IMR-90 (cell line): ENCODE measurements around the gene SCTR.

Experiments used
- BHLHE40 ChIP-seq: fragments of 150-350 bp; IDR thresholded peaks from 2 replicates; pipeline ENCODE4 v1.6.1; 2016; ENCODE audit warnings: mild to moderate bottlenecking, low read depth, low read length
- CHD1 ChIP-seq: IDR thresholded peaks from 2 replicates; pipeline ENCODE4 v1.6.1; 2012; ENCODE audit warnings: low read depth, low read length, improper control_type of control experiment
- MAFK ChIP-seq: IDR thresholded peaks from 2 replicates; pipeline ENCODE4 v1.6.1; 2012; ENCODE audit warnings: low read depth, low read length, improper control_type of control experiment
- MAZ ChIP-seq: IDR thresholded peaks from 2 replicates; pipeline ENCODE4 v1.6.1; 2012; ENCODE audit warnings: low read depth, mild to moderate bottlenecking, low read length, improper control_type of control experiment, moderate library complexity, borderline replicate concordance
- MXI1 ChIP-seq: IDR thresholded peaks from 2 replicates; pipeline ENCODE4 v1.6.1; 2012; ENCODE audit warnings: low read depth, mild to moderate bottlenecking, low read length, moderate library complexity, borderline replicate concordance
- POLR2A ChIP-seq: IDR thresholded peaks from 2 replicates; pipeline ENCODE4 v1.6.1; 2012; ENCODE audit warnings: mild to moderate bottlenecking, low read depth, low read length
- RAD21 ChIP-seq: IDR thresholded peaks from 2 replicates; pipeline ENCODE4 v1.6.1; 2012; ENCODE audit warnings: low read length, improper control_type of control experiment
- RCOR1 ChIP-seq: IDR thresholded peaks from 2 replicates; pipeline ENCODE4 v1.6.1; 2012; ENCODE audit warnings: mild to moderate bottlenecking, low read length, improper control_type of control experiment; ENCODE audit not compliant: insufficient replicate concordance
- RFX5 ChIP-seq: IDR thresholded peaks from 2 replicates; pipeline ENCODE4 v1.8.0; 2012; ENCODE audit warnings: low read depth, mild to moderate bottlenecking, low read length, moderate library complexity
- SMC3 ChIP-seq: fragments of 150-350 bp; IDR thresholded peaks from 2 replicates; pipeline ENCODE4 v1.6.1; 2016; ENCODE audit warnings: low read depth, mild to moderate bottlenecking, antibody characterized with exemption, low read length, moderate library complexity
- TF ChIP-seq, protein P1 (sequence below): conservative IDR thresholded peaks from 2 replicates; pipeline ENCODE4 v1.5.1; 2012; ENCODE audit warnings: mild to moderate bottlenecking, low read depth, low read length, improper control_type of control experiment
- TF ChIP-seq, protein P2 (sequence below): fragments of 150-350 bp; IDR thresholded peaks from 2 replicates; pipeline ENCODE4 v1.6.1; 2016; ENCODE audit warnings: low read depth, mild to moderate bottlenecking, low read length, moderate library complexity, borderline replicate concordance
- TF ChIP-seq, protein P3 (sequence below): fragments of 150-350 bp; IDR thresholded peaks from 2 replicates; pipeline ENCODE4 v1.6.1; 2017; ENCODE audit warnings: mild to moderate bottlenecking, antibody characterized with exemption, low read length, low read depth

DNA sequence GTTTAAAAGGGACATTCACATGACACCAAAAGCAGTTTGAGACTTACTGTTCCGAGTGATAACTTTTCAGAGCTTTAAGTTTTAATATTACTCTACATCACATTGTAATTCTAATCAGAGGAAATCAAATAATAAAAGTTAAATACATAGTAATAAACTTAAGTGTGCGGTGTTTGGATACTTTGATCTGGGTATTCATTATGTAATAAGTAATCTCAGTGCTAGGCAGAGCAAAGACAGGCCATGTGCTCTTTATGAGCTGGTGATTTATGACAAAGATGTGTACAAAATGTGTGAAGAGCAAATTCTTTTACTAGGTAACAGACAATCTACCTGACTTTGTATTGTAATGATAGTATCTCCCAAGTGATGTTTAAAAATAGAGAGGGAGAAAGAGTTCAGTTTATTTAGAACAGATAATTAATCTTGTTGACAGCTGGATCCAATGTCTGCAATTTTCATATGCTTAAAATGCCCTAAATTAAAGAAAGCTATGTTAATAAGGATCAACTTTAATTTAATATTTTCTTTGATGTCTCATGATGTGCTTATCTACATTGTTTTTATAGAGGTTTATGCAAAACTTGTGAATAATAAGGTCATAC is 24.3 kb upstream of the SCTR start:
- TF ChIP-seq, protein P1, sequence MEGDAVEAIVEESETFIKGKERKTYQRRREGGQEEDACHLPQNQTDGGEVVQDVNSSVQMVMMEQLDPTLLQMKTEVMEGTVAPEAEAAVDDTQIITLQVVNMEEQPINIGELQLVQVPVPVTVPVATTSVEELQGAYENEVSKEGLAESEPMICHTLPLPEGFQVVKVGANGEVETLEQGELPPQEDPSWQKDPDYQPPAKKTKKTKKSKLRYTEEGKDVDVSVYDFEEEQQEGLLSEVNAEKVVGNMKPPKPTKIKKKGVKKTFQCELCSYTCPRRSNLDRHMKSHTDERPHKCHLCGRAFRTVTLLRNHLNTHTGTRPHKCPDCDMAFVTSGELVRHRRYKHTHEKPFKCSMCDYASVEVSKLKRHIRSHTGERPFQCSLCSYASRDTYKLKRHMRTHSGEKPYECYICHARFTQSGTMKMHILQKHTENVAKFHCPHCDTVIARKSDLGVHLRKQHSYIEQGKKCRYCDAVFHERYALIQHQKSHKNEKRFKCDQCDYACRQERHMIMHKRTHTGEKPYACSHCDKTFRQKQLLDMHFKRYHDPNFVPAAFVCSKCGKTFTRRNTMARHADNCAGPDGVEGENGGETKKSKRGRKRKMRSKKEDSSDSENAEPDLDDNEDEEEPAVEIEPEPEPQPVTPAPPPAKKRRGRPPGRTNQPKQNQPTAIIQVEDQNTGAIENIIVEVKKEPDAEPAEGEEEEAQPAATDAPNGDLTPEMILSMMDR: no peak
- TF ChIP-seq, protein P2, sequence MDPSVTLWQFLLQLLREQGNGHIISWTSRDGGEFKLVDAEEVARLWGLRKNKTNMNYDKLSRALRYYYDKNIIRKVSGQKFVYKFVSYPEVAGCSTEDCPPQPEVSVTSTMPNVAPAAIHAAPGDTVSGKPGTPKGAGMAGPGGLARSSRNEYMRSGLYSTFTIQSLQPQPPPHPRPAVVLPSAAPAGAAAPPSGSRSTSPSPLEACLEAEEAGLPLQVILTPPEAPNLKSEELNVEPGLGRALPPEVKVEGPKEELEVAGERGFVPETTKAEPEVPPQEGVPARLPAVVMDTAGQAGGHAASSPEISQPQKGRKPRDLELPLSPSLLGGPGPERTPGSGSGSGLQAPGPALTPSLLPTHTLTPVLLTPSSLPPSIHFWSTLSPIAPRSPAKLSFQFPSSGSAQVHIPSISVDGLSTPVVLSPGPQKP: no peak
- TF ChIP-seq POLR2A (no peak), SMC3 (no peak), RAD21 (no peak), MXI1 (no peak), RFX5 (no peak), RCOR1 (no peak), MAFK (no peak), MAZ (no peak), BHLHE40 (no peak), CHD1 (no peak)
- TF ChIP-seq, protein P3, sequence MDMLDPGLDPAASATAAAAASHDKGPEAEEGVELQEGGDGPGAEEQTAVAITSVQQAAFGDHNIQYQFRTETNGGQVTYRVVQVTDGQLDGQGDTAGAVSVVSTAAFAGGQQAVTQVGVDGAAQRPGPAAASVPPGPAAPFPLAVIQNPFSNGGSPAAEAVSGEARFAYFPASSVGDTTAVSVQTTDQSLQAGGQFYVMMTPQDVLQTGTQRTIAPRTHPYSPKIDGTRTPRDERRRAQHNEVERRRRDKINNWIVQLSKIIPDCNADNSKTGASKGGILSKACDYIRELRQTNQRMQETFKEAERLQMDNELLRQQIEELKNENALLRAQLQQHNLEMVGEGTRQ: no peak
